HG03139 (cell line): ENCODE results near the gene PDGFRA.
A peak's percentile ranks its signal among the peaks of the same experiment; 100 is the strongest.

ENCODE experiments used
- ATAC-seq: cut with Tn5 transposase; IDR thresholded peaks from one replicate; pipeline ENCODE4 v1.9.1; 2021; ENCODE audit not compliant: unreplicated experiment

The PDGFRA gene

GRCh38 chr4:54254915-54255246 is 25.8 kb downstream of the PDGFRA start:
- ATAC-seq = no peak

DNA sequence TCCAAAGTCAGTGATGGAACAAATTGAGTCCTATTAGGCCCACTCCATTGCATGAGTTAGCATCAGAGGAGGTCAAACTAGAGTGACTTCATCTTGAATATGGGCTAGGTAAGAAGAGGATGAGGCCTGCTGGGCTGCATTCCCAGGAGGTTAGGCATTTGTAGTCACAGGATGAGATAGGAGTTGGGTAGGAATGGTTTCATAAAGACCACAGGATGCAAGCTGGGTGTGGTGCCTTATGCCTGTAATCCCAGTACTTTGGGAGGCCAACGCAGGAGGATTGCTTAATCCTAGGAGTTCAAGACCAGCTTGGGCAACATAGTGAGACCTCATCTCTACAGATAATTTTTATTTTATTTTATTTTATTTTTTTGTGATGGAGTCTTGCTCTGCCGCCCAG is 26.8 kb downstream of the PDGFRA start:
- ATAC-seq = no peak

- ATAC-seq = no peak
Observed at GRCh38 chr4:54256491-54257486, 27.7 kb downstream of the PDGFRA start.

DNA sequence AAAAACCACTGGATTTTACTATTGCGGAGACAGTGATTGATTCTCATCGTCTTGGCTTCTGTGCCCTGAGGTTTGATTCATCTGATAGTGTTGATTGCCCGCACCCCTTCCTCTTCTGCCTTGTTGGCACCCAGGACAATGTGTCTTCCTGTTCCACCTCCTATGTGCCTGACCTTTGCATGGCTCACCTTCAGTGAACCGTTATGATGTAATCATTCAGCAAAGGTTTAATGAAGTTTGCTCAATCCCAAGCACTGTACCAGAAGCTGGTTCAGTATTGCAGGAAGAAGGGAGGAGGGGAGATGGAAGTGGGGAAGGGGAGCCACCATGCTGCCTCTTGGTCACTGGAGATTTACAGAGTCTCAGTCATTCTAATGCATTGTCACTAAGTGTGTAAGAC is 36.3 kb downstream of the PDGFRA start:
- ATAC-seq = no peak

DNA sequence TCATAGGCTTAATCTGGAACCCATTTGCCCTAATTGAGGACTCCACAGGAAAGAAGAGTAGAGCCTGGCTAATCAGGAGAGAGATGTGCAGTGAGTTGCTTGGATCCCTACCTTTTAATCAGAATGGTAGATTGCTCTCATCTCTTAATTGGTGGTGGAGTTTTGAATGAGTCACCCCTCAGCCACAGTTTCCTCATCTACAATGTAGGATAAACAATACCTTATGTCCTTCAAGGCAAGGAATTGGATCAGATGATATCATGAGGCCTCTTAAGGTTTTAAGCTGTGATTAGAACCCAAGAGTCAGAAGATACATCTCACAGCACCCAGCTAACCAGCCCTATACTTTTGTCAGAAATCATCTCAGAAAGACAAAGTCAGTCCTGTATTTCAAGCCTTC is 39.1 kb downstream of the PDGFRA start:
- ATAC-seq = no peak

GRCh38 chr4:54271464-54271863 is 42.4 kb downstream of the PDGFRA start:
- ATAC-seq = no peak

- no peak for ATAC-seq
Observed at GRCh38 chr4:54272051-54272450, 43.0 kb downstream of the PDGFRA start.

DNA sequence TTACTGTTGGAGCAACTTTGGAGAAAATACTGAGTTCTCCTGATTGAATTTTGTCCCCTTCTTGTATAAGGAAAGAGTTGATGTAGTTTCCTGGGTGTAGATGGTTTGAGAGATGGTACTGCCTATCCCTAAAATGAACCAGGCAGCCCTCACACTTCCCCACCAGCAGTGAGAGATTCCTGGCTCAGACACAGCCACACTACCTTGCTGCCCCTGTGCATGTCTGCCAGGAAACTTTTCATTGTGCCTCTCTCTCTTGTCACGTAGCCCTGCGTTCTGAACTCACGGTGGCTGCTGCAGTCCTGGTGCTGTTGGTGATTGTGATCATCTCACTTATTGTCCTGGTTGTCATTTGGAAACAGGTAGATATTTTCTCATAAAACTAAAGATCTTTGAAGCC is 45.2 kb downstream of the PDGFRA start:
- ATAC-seq = no peak

DNA sequence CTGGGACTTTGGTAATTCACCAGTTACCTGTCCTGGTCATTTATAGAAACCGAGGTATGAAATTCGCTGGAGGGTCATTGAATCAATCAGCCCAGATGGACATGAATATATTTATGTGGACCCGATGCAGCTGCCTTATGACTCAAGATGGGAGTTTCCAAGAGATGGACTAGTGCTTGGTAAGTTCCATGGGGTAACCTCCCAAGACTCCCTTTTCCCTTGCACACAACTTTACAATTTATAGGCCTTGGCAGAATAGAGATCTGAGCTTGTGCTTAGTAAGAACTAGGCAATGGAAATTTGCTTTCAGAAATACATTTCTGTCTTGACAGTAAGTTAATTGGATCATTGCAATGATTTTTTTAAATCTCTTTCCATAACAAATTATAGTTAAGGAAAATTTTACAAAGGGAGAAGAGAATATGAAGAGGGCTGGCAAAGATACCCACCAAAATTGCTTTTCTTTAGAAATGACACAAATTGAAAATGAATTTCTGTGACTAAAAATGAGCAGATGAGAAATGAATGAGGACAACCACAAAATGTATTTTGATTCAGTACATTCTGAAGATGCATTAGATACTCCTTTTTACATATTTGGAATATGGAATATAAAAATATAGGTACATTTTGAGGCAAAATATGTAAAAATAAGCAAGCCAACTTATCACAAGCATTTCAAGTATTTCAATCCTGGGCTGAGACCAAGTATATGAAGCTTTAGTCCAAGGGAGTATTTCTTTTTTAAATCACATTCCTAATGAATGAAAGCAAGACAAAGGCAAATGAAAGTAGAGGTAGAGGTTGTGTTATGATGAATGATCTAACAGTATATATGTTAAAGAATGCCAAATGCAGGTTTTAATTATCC is 45.9 kb downstream of the PDGFRA start:
- no peak for ATAC-seq

DNA sequence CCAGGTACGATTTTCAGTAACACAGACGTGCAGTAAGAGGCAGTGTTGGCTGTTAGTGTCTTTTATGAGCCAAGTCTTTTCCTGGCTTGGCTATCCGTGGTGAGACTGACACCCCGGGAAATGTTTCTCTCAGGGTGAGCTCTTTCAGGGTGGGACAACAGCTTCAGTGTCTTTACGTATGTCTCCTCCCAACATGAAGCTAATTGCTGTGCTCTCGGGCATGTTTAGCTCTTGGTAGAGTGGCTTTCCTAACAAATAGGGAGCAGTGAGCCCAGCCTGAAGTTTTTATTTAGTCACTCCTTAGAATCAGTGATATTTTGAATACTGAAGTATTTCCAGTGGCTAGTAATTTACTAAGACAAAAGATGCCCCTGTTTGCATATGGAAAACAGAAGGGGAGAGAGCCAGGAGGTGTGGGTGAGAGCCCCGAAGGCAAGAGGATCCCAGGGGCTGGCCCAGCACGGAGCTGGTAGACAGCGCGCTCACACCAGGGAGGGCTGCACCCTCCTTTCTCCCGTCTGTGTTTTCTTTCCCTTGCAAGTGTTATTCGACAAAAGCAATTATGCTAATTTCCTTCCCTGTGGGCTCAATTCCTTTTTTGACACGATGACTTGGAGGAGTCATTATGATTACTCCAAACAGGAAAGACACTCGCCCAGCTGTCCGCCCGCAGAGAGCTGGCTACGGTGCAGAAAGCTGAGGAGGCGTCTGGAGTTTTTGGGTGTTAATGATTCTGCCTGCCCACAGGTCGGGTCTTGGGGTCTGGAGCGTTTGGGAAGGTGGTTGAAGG is 47.7 kb downstream of the PDGFRA start:
- no peak for ATAC-seq

GRCh38 chr4:54277691-54278090 is 48.6 kb downstream of the PDGFRA start:
- no peak for ATAC-seq

DNA sequence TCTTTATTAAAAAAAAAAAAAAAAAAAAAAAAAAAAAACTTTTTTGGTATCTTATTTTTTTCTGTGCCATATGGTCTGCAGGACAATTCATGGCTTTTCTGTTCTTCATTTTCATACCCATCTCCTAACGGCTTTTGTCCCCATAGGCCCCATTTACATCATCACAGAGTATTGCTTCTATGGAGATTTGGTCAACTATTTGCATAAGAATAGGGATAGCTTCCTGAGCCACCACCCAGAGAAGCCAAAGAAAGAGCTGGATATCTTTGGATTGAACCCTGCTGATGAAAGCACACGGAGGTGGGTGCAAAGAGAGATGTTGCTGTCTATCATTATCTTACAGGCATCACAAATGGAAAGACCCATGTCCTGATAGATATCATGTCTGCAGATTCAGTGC is 49.1 kb downstream of the PDGFRA start:
- ATAC-seq = no peak

GRCh38 chr4:54281054-54281766 is 52.1 kb downstream of the PDGFRA start:
- no peak for ATAC-seq

DNA sequence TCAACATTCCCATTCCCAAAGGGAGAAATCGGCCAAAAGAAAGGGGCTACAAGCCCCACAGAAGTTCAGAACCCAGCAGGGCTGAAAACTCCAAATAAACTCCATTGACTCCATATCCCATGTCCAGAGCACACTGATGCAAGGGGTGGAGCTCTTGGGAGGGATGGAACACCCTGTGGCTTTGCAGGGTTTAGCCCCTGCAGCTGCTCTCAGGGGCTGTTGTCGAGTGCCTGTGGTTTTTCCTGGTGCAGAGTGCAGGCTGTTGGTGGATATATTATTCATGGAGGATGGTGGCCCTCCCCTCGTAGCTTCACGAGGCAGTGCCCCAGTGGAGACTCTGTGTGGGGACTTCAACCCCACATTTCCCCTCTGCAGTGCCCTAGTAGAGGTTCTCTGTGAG is 53.7 kb downstream of the PDGFRA start:
- no peak for ATAC-seq

- ATAC-seq = no peak
Observed at GRCh38 chr4:54289316-54289715, 60.2 kb downstream of the PDGFRA start.

DNA sequence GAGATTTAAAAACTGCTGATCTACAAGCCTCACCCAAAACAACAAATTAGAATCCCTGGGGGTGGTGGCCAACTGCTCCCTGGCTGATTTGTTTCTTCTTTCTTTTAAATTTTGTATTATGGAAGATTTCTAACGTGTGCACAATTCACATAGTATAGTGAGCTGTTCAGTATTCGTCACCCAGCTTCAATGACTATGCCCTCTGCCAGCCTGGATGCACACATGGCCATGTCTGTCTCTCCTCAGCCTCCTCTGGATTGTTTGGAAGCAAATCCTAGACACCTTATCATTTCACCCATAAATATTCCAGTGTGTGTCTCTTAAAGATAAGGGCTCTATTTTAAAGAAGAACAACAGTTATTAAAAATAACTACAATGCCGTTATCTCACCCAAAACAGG is 61.9 kb downstream of the PDGFRA start:
- no peak for ATAC-seq

GRCh38 chr4:54296548-54297203 is 67.6 kb downstream of the PDGFRA start:
- no peak for ATAC-seq

DNA sequence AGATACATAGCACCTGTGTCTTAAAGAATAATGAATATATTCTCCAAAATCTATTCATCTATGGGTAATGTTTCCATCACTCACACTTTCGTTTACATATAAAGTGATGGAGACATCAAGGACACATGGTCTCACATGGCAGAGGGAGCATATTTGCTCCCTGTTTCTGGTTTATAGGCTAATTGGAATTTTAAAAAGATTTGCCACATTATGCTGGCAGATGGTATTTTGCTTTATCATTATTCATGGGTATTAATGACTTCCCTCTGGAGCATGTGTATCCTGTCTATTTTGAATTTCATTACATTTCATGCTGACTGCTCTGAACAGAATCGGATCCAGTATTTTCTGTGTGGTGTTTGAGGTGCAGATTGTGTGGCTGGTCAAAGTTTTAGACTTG is 79.0 kb downstream of the PDGFRA start:
- no peak for ATAC-seq

DNA sequence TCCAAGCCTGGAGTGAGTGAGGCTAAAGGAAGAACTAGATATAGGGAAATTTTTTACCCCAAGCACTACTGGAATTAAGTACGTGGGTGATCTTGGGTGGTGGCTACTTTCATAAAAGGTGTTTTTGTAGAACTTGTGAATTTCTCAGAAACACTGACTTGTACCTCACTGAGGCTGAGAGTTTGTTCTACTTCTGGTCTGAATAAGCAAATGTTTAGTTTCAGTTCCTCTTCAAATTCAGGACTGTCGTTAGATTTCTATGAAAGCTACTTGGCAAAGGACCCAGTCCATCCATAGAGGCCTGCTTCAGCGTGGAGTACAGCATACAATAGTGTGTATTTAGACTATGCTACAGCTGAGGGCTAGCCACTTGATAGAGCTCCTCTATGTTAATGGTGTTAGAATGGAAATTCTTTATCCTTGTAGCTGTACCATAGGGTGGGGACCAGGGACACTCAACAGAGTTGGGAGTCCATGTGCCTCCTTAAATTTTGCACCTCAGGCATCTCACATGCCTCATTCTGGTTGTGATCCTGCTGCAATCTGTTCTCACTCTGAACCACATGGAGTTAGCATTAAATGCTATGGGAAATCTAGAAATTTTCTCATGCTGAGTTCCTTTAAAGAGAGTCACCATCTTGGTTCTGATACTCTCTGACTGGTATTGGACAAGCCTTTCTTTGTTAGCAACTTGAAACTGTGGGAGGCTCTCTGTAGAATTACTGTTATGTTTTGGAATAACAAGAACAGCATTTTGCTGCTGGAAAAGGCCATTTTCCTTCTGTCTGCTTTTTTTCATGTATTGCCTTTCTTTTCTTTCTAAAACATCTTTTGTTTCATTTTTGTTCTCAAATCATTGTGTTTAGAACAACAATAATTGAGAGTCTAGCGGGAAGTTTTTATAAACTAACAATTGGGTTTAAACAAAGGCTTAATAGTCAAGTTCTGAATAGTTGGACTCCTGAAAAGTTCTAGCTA is 86.8 kb downstream of the PDGFRA start:
- ATAC-seq = peak; percentile 98
